ENCODE data around the gene ANO2. TPM values are rescaled to one million over a fixed set of nuclear protein-coding genes. Genes with fewer than 3 reads are reported as not detected.

Gene ANO2
- total and polyA plus RNA-seq, 2 experiments from 2014 or later: 2.3 to 4.6 TPM

- Histone ChIP-seq H3K9me2 (ENCODE audit: insufficient read depth) (no peaks in the 10 kb centered on the region), H3K79me2 (replicated peaks; ENCODE audit: insufficient read depth) (no peaks in the 10 kb centered on the region), H3K27ac (ENCODE audit: low read depth) (no peak overlapping the region), H3K4me1 (ENCODE audit: insufficient read depth) (0 out of 2 replicates have a peak, but pooled peaks cover 4% of the 10 kb centered on the region), H3K27me3 (ENCODE audit: insufficient read depth) (no peaks in the 10 kb centered on the region), H2AFZ (no peak overlapping the region), H3F3A (replicated peaks; ENCODE audit: low read depth) (no peaks in the 10 kb centered on the region), H3K4me2 (no peak overlapping the region), H3K36me3 (ENCODE audit: insufficient read depth) (no peaks in the 10 kb centered on the region), H3K4me3 (no peak overlapping the region), H4K20me1 (replicated peaks; ENCODE audit: insufficient read depth) (no peaks in the 10 kb centered on the region)
- no peaks in the 10 kb centered on the region for H3K9me3 Mint-ChIP-seq
- DNase-seq (ENCODE audit: low spot score): no peak
- H3K27ac Mint-ChIP-seq: no peak overlapping the region
- no peaks in the 10 kb centered on the region for H3K36me3 Mint-ChIP-seq (ENCODE audit: low read depth)
- H3K4me3 Mint-ChIP-seq: no peak overlapping the region
- H3K27me3 Mint-ChIP-seq (ENCODE audit: insufficient read depth, low read depth, poor library complexity): peaks cover 3% of the 10 kb centered on the region
- H3K4me1 Mint-ChIP-seq: peaks cover 10% of the 10 kb centered on the region
- TF ChIP-seq ZNF114 (CRISPR knock-in tag; IDR thresholded peaks at IDR 0.05): no peak
- TF ChIP-seq ZNF462 (CRISPR knock-in tag; IDR thresholded peaks at IDR 0.05): no peak
- TF ChIP-seq CTCF (conservative IDR thresholded peaks at IDR 0.05; ENCODE audit: low read depth in 2 of 2): no peak
- no peak for TF ChIP-seq CREB1 (CRISPR knock-in tag; IDR thresholded peaks at IDR 0.05; ENCODE audit: low read depth)
- TF ChIP-seq EZH2phosphoT487 (IDR thresholded peaks at IDR 0.05; ENCODE audit: unreplicated experiment): no peak
- no peak for TF ChIP-seq ZNF331 (CRISPR knock-in tag; IDR thresholded peaks at IDR 0.05; ENCODE audit: low read depth)
- TF ChIP-seq POLR2AphosphoS5 (IDR thresholded peaks at IDR 0.05; ENCODE audit: low read depth): no peak
- no peak for TF ChIP-seq REST (IDR thresholded peaks at IDR 0.05; ENCODE audit: unreplicated experiment)
- TF ChIP-seq STAT1 (IDR thresholded peaks at IDR 0.05; ENCODE audit: unreplicated experiment): no peak
- TF ChIP-seq EZH2 (IDR thresholded peaks at IDR 0.05; ENCODE audit: low read depth, unreplicated experiment): no peak
- TF ChIP-seq NANOG (IDR thresholded peaks at IDR 0.05; ENCODE audit: borderline replicate concordance): no peak
- no peak for ATAC-seq
These were observed 323.7 kb downstream of the ANO2 start for GRCh38 chr12:5621329-5621728.

All from GM23338 (cell line).